22Rv1 (cell line): ENCODE data around the gene MSH4.

Source experiments
- CTCF ChIP-seq: fragments of 450-650 bp; IDR thresholded peaks from 2 replicates; pipeline ENCODE4 v1.5.1; 2017; ENCODE audit warnings: mild to moderate bottlenecking
- ZFX ChIP-seq: fragments of 450-650 bp; IDR thresholded peaks from 2 replicates; pipeline ENCODE4 v1.6.1; 2017; ENCODE audit warnings: antibody characterized with exemption, borderline replicate concordance

GRCh38 chr1:75845576-75845975 is 48.9 kb downstream of the MSH4 start:
- no peak for TF ChIP-seq CTCF
- TF ChIP-seq ZFX: no peak
